Medulla oblongata (tissue), 1 donor: ENCODE data around the gene MACROH2A2.
"Not testable (repeated sequence)": the region's sequence is repeated elsewhere in the genome, so short reads cannot be mapped to it uniquely, and the experiment has no call there.

Source experiments
- DNase-seq: peaks from one replicate; pipeline ENCODE4 v3.0.0-alpha.2; 2015; ENCODE audit errors: extremely low spot score

MACROH2A2 gene

GRCh38 chr10:70067586-70067985 is 14.9 kb downstream of the MACROH2A2 start:
- no peak for DNase-seq

GRCh38 chr10:70068925-70069324 is 16.3 kb downstream of the MACROH2A2 start:
- DNase-seq: no peak

GRCh38 chr10:70069346-70069745 is 16.7 kb downstream of the MACROH2A2 start:
- DNase-seq: no peak

- no peak for DNase-seq
Observed at GRCh38 chr10:70070834-70071233, 18.2 kb downstream of the MACROH2A2 start.

- DNase-seq: no peak
Observed at GRCh38 chr10:70074165-70074564, 21.5 kb downstream of the MACROH2A2 start.

- no peak for DNase-seq
Observed at GRCh38 chr10:70074971-70075370, 22.3 kb downstream of the MACROH2A2 start.

GRCh38 chr10:70078329-70078728 is 25.7 kb downstream of the MACROH2A2 start:
- DNase-seq: no peak

- no peak for DNase-seq
Observed at GRCh38 chr10:70078937-70079336, 26.3 kb downstream of the MACROH2A2 start.

- DNase-seq: not testable (repeated sequence)
Observed at GRCh38 chr10:70080789-70081188, 28.1 kb downstream of the MACROH2A2 start.

- DNase-seq: no peak
Observed at GRCh38 chr10:70084189-70084588, 31.5 kb downstream of the MACROH2A2 start.

- DNase-seq: no peak
Observed at GRCh38 chr10:70085975-70086613, 33.4 kb downstream of the MACROH2A2 start.

- no peak for DNase-seq
Observed at GRCh38 chr10:70087616-70088307, 35.1 kb downstream of the MACROH2A2 start.

GRCh38 chr10:70088308-70088698 is 35.7 kb downstream of the MACROH2A2 start:
- no peak for DNase-seq

GRCh38 chr10:70090013-70090412 is 37.4 kb downstream of the MACROH2A2 start:
- no peak for DNase-seq

GRCh38 chr10:70090951-70091350 is 38.3 kb downstream of the MACROH2A2 start:
- no peak for DNase-seq

GRCh38 chr10:70092389-70092718 is 39.7 kb downstream of the MACROH2A2 start:
- DNase-seq: no peak

- no peak for DNase-seq
Observed at GRCh38 chr10:70093335-70093944, 40.8 kb downstream of the MACROH2A2 start.

- DNase-seq: no peak
Observed at GRCh38 chr10:70094250-70094649, 41.6 kb downstream of the MACROH2A2 start.

- DNase-seq: no peak
Observed at GRCh38 chr10:70096016-70096704, 43.5 kb downstream of the MACROH2A2 start.

GRCh38 chr10:70096705-70097420 is 44.2 kb downstream of the MACROH2A2 start:
- no peak for DNase-seq

GRCh38 chr10:70097459-70097858 is 44.8 kb downstream of the MACROH2A2 start:
- no peak for DNase-seq

GRCh38 chr10:70098271-70098670 is 45.6 kb downstream of the MACROH2A2 start:
- no peak for DNase-seq
